22Rv1 (cell line): ENCODE results near the gene AMER3.

Source experiments
- ZFX ChIP-seq: fragments of 450-650 bp; IDR thresholded peaks from 2 replicates; pipeline ENCODE4 v1.6.1; 2017; ENCODE audit warnings: antibody characterized with exemption, borderline replicate concordance
- TF ChIP-seq, protein P1 (sequence below): fragments of 450-650 bp; IDR thresholded peaks from 2 replicates; pipeline ENCODE4 v1.5.1; 2017; ENCODE audit warnings: mild to moderate bottlenecking

GRCh38 chr2:130795431-130795830 is 40.1 kb downstream of the AMER3 start:
- TF ChIP-seq, protein P1, sequence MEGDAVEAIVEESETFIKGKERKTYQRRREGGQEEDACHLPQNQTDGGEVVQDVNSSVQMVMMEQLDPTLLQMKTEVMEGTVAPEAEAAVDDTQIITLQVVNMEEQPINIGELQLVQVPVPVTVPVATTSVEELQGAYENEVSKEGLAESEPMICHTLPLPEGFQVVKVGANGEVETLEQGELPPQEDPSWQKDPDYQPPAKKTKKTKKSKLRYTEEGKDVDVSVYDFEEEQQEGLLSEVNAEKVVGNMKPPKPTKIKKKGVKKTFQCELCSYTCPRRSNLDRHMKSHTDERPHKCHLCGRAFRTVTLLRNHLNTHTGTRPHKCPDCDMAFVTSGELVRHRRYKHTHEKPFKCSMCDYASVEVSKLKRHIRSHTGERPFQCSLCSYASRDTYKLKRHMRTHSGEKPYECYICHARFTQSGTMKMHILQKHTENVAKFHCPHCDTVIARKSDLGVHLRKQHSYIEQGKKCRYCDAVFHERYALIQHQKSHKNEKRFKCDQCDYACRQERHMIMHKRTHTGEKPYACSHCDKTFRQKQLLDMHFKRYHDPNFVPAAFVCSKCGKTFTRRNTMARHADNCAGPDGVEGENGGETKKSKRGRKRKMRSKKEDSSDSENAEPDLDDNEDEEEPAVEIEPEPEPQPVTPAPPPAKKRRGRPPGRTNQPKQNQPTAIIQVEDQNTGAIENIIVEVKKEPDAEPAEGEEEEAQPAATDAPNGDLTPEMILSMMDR, result no peak
- no peak for TF ChIP-seq ZFX
